NCI-H510A treated with DMSO at 0.1 percent for 48 hours (cell line): ENCODE results near the gene EIF1AX.
"Not testable (repeated sequence)": the region's sequence is repeated elsewhere in the genome, so short reads cannot be mapped to it uniquely, and the experiment has no call there.

ENCODE experiments used
- DNase-seq: peaks from one replicate; lab custom pipeline; 2025; lab: John Stamatoyannopoulos, UW

The EIF1AX gene

DNA sequence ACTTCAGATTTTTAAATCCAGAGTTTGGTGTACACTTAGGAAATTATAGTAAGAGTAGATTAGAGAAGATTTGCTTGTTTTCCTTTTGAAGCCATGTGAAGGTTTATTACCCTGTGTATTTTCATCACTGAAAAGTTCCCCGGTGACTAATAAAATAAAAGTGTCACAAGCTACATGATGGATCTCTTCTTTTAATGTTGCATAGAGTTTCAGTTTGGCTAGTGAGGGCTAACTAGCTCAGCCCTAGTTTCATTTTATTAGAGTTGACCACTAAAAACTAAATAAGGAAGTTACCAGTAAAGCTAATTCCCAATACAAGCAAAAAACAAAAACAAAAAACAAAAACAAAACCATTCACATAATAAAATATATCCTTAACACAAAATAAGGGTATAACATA lies 14.8 kb downstream of the EIF1AX start:
- not testable (repeated sequence) for DNase-seq

DNA sequence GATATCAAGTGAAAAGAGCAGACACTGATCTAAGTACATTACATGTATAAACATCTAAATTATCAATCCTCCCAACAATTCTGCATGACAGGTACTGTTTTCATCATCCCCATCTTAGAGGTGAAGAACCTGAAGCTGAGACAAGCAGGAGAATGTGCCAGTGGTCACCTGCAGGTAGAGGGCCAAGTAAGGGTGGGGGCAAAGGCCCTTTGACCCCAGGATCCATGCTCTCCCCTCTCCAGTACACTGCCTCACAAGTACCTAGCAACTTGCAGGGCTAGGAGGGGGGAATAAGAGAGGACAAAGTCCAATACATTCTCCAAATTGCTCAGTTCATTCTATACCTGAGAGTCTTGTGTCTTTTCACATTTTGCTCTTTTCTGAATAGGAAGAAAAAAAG lies 16.7 kb downstream of the EIF1AX start:
- DNase-seq: no peak

DNA sequence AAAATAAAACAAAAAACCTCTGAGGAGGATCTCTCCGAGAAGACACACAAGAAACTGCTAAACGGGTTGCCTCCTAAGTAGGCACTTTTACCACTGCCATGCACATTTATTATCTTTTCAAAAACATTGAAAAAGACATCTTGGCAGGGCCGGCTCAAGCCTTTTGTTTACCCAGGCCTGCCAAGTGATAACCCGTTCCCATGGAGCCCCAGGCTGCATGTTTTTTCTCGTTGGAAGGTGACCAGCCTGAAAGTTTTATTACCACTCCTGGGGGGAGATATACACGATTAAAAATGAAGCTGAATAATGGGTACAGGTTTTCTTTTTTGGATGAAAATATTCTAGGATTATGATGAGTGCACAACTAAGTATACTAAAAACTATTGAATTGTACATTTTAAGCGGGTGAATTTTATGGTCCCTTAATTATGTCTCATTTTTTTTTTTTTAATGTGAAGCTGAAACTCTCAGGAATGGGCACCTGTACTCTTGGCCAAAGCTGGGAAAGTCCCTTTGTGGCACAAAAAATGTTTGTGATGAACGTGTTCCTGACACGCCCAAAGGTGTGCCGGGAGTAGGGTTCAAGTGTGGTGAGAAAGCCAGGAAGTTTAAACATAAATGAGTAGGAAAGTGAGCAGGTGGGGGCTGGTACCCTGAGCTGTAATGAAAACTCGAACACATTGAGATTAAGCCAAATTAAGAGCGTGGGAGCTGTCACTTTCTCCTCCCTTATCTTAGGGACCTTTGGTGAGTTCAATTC lies 23.4 kb downstream of the EIF1AX start:
- DNase-seq: no peak

DNA sequence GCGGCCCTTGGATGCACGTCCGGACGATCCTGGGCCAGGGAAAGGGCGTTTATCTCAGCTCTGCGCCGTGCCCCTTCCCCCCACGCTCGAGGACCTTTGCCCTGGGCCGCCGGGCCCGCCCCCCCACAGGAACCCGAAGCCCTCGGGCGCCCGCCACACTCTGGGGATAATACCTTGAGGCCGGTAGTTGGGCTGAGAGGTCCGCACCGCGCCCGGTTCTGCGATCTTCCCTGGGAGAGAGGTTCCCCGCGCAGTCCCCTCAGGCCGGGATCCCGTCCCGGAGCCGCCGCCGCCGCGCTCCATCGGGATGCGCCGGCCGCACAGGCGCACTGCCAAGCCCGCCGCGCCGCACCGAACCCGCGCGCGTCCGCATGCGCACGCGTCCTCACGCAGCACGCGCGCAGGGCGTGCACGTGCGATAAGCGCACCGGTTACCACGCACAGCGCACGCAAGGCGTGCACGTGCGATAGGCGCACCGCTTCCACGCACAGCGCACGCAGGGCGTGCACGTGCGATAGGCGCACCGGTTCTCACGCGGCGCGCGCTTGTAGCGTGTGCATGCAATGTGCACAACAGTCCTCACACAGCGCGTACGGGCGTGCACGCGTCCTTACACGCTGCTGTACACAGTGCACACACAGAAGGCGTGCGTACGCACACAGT lies 24.9 kb downstream of the EIF1AX start, which contains the start of gene MAP7D2:
Gene MAP7D2, minus strand, starts transcription at position 331 of the 664 bp plus-strand sequence. Its CDS starts 28 bp downstream, at position 303.
- DNase-seq: no peak

DNA sequence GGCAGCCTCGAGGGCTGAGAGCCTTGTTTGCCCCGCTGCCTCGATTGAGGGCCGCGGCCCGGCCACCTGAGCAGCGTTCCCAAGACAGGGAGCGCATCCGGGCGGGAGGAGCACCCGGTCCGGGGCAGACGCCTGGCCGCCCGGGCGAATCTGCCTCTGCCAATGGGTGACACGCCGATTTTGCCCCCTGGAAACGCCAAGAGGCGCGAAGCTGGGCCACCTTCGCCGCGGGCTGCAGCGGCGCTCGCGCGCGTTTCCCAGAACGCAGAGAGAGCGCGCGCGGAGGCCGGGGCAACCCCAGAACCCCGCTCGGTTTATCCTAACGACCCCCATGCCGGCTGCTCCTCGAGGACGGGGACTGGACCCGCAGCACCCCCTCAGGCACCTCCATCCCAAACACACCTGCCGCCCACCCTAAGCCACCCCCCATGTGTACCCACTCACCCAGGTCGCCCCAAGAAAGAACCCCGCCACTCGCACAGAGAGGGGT lies 25.5 kb downstream of the EIF1AX start:
- DNase-seq: no peak

DNA sequence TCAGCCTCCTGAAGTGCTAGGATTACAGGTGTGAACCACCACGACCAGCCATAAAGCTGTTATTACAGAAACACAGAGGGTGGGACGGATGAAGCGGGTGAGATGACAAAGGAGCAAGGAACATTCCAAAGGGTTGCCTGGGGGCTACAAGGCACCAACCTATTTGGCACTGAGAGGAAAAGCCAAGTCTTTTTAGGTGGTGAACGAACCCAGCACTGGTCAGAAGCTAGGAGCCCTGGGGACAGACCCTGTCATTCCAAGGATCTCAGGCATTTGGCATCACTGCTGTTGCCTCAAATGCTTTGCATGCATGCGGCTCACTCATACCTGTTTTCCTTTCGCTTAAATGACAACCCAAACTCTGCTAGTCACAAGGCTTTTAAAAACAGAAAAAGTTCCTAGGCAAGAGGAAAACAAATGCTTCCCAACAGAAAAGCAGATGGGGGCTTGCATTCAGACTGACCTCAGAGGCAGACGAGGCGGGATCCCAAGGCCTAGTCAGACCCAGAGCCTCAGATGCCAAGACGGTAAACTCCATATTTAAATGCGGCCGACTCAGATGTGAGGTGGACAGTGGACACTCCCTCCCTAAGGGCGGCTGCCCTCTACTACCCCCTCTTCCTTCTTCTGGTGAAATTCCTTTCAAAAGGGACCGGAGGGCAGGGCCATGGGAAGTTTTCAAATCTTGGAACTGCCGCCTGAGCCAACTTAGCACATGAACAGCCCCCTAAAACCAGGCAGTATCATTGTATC lies 29.4 kb downstream of the EIF1AX start:
- DNase-seq: no peak

DNA sequence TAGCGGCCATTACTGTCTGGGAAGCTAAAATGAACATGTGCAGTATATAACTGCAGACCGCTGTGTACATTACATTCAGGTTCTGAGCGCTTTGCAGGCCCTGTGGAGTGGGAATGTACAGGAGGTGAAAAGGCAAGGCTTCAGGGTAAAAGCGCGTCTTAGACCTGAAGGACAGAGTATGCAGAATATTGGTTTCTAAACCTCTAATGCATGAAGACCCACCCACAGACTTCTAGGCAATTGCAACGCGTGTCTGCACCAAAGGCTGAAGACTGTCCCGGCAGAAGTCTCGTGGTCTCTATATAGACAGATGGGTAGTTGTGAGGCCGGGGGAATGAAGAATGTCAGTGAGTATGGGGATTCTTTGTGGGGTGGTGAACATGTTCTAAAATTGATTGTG lies 30.4 kb downstream of the EIF1AX start:
- DNase-seq: no peak

DNA sequence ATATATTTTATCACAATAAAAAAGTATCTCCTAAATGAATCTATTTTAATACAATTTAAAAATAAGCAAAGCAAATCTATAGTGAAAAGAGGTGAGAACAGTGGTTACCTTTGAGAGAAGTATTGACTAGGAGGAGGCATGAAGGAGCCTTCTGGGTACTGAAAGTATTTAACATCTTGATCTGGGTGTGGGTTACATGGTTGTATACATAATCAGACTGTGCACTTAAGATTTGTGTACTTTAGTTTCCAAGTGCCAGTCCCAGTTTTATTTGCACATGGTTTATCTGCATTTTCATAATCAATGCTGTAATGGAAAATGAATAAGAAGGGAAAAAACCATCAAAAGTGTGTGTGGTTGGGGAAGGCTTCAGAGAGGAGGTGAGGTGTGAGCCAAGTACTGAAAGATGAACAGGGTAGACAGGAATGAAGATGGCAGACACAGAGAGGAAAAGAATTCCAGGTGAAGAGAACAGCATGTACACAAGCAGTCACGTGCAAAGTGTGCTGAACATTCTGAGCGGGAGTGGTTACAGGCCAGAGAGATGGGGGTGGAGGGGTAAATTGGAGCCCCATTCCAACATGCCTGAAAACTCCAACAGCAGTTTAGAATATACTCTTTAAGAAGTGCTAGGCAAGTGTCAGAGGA lies 39.6 kb downstream of the EIF1AX start:
- no peak for DNase-seq

DNA sequence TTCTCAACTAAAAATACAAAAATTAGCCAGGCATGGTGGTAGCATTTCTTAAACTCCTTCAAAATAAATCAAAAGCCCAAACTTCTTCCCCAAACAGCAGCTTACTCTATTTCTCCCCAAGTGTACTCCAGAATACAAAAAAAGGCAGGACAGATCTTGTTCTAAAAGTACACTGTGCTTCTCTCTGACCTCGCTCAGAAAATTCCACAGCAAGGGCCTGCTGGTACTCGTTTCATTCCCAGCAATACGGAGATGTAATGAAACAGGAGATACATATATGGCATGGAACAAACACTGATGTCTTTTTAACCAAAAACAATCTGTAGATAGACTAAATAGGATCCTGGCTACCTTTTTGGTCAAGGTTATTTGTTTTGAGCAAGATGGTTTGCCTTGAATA lies 50.1 kb downstream of the EIF1AX start:
- DNase-seq: no peak

DNA sequence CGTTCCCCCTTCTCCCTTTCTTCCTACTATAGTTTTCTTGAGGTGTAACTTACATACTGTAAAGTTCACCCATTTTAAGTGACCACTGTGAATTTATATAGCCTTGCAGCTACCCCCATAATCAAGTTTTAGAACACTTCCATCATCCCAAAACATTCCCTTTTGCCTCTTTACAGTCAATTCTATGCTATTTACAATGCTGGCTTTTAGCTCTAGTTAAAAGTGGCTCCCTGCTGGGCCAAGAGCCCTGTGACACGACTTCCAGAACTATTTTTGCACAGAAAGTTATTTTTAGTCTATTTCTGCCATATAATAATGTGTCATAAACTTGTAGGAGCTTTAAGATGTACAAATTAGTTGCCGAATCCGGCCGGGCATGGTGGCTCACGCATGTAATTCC lies 51.8 kb downstream of the EIF1AX start:
- DNase-seq: no peak

DNA sequence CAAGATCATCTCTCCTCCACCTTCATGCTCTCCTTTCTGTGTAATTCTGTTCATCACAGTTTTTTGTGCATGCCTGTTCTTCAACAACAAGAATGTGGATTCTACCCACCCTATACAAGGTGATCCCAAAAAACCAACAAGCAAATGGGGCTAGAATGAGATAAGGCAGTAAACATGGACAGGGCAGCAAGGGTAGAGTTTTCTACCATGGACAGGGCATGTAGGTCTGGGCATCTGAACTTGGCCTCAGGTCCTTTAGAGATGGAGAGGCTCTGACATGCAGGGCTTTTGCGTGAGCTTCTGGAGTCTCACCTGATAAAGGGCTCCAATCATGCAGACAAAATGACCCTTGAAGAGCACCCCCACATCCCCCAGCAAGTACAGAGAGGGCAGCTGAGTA lies 61.4 kb downstream of the EIF1AX start:
- DNase-seq: no peak
